Natural killer cell treated with Interleukin-12 subunit alpha and Interleukin-12 subunit beta and Interleukin-15 and Interleukin-18, amount 100 ng/mL, for 72 hours (primary cell): Measurements from ENCODE around the gene PGM3. TPM values are rescaled to one million over a fixed set of nuclear protein-coding genes. Genes with fewer than 3 reads are reported as not detected.
"Not testable (repeated sequence)": the region's sequence is repeated elsewhere in the genome, so short reads cannot be mapped to it uniquely, and the experiment has no call there.

Experiments used
- ATAC-seq, 2 donors: fragments of 150-1000 bp; cut with Tn5 transposase in 1 of 2; sonication (Bioruptor Pico), chemical (Tn5 transposase) in 1 of 2; 2 replicates each; pipeline ENCODE4 v1.10.0; 2021
- DNase-seq: peaks from one replicate; pipeline ENCODE4 v3.0.0; 2022; ENCODE audit warnings: low spot score
- H3K27ac Mint-ChIP-seq, 2 donors: 1 replicate in 1 of 2; 2 replicates in 1 of 2; pipeline ENCODE4 v1.8.0; 2022; ENCODE audit warnings: mixed read lengths in 2 of 2, mild to moderate bottlenecking in 1 of 2, moderate library complexity in 1 of 2
- H3K27me3 Mint-ChIP-seq, 2 donors: 1 replicate in 1 of 2; 2 replicates in 1 of 2; pipeline ENCODE4 v1.8.0; 2022; ENCODE audit warnings: mixed read lengths in 2 of 2
- H3K36me3 Mint-ChIP-seq: one replicate; pipeline ENCODE4 v1.8.0; 2022; ENCODE audit warnings: mixed read lengths
- H3K4me1 Mint-ChIP-seq, 2 donors: 1 replicate in 1 of 2; 2 replicates in 1 of 2; pipeline ENCODE4 v1.8.0; 2022; ENCODE audit warnings: low read depth in 2 of 2, mixed read lengths in 2 of 2, mild to moderate bottlenecking in 1 of 2
- H3K4me3 Mint-ChIP-seq: one replicate; pipeline ENCODE4 v1.8.0; 2022; ENCODE audit warnings: mixed read lengths
- H3K9me3 Mint-ChIP-seq: 2 replicates; pipeline ENCODE4 v1.8.0; 2022; ENCODE audit warnings: mixed read lengths
- total RNA-seq, 2 donors: library from RNA; stranded (reverse); gene quantifications; one replicate each; pipeline ENCODE4 v1.2.3, GENCODE V29; 2022

The PGM3 gene
- total RNA-seq, 2 donors from 2014 or later = 28.9 to 29.2 TPM

DNA sequence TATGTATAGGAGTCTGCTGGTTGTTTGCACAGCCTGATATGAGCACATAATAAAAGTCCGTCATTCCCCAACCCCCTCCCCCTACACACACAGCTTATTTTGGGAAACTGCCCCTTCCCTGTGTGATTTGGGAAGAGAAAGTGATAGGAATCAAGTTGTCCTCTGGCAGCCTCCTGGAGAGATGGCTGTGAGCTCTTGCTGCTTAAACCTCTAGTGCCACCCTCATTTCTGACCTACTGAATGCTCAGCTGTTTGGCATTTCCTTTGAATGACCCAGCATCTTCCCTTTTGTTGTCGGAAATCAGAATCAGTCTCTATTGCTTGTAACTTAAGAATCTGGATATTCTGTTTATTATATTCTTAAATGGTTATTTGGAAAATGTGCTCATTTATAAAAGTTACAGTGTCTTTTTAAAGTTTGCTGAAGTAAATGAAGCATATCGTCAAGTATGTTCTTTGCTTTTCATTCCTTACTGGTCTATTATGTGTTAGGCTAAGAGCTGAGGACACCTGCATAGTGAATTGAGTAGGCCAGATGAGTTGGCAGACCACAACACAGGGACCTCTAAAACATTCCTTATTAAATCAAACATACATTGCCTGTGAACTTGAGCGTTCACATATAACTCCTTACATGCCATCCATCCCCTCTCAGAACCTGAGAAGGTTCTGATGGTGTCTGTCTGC lies 5.6 kb upstream of the PGM3 start:
- H3K4me3 Mint-ChIP-seq = no peak overlapping the region
- H3K27me3 Mint-ChIP-seq = peaks cover 0 to 2% of the 10 kb centered on the region in 2 donors
- no peak for DNase-seq
- no peaks in the 10 kb centered on the region for H3K36me3 Mint-ChIP-seq
- ATAC-seq = no peak
- peaks cover 6 to 11% of the 10 kb centered on the region in 2 donors for H3K4me1 Mint-ChIP-seq
- H3K9me3 Mint-ChIP-seq = no peaks in the 10 kb centered on the region
- H3K27ac Mint-ChIP-seq = no peak overlapping the region

DNA sequence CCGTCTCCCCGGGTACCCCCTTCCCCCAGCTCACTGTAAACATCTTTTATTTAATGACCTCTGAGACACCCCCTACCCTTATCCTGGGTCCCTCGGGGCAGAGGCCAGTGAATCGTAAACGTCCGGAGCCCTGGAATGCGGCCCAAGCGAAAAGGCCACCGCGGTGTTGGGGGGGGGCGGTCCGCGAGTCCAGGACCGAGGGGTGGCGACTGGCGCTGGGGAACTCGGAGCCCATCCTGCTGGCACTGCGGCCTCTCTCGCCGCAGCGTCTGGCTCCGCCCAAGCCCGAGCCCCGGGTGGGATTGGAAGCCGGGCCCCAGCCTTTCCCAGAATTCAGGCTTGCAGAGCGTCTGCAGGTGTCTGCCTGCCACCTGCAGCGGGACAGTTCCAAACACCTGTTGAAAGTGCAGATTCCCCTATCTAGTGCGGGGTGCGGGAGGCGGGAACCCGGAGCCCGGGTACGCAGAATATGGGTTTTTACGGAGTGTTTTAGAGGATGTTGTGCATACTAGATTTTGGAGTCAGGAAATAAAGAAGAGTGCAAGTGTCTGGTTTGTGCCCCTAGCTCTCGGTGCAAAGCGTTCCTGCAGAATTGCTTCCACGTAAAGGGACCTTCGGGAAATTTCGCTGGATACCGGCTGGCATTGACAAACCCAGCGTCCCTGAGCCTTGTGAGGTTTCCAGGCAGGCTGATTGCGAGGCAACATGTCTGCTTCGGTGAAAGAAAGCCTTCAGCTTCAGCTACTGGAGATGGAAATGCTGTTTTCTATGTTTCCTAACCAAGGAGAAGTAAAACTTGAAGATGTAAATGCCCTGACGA lies 892 bp upstream of the PGM3 start:
- no peaks in the 10 kb centered on the region for H3K9me3 Mint-ChIP-seq
- H3K27me3 Mint-ChIP-seq = no peaks in the 10 kb centered on the region
- peaks cover 4% of the 10 kb centered on the region for H3K36me3 Mint-ChIP-seq
- H3K27ac Mint-ChIP-seq = peak overlapping the region in 1 of 2 donors; percentile 43
- H3K4me3 Mint-ChIP-seq = peak overlapping the region; percentile 98
- ATAC-seq (peak; percentile 16 to 21), DNase-seq (no peak)
- H3K4me1 Mint-ChIP-seq = peaks cover 23 to 28% of the 10 kb centered on the region in 2 donors

DNA sequence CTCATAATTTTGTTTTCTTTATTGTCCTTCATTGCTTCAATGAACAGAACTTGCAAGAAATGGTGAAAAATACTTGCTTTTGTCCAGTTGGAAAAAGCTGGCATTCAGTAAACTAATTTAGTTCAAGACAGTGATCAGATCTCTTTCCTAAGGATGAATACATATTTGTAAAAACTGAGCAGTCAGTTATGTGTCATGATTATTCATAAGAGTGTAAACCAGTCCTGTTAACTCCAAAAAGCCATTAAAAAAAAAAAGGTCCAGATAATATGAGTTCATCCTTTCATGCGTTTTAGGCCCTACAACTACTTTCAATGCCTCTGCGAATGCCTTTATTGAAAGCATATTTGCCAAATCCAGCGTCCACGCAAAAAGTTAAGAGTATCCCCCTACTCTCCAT lies 609 bp downstream of the PGM3 start:
- H3K36me3 Mint-ChIP-seq = peaks cover 4% of the 10 kb centered on the region
- DNase-seq (no peak), ATAC-seq (no peak)
- peaks cover 23 to 28% of the 10 kb centered on the region in 2 donors for H3K4me1 Mint-ChIP-seq
- peak overlapping the region; percentile 76 to 94 for H3K27ac Mint-ChIP-seq
- H3K9me3 Mint-ChIP-seq = no peaks in the 10 kb centered on the region
- H3K4me3 Mint-ChIP-seq = peak overlapping the region; percentile 98
- H3K27me3 Mint-ChIP-seq = no peaks in the 10 kb centered on the region

DNA sequence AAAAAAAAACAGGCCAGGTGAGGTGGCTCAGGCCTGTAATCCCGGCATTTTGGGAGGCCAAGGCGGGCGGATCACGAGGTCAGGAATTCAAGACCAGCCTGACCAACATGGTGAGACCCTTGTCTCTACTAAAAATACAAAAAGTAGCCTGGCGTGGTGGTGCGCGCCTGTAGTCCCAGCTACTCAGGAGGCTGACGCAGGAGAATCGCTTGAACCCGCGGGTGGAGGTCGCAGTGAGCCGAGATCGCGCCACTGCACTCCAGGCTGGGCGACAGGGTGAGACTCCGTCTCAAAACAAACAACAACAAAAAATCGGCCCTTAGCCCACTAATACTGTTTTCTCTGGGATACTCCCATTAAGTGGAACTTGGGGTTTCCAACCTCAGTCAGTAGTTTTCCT lies 1.1 kb downstream of the PGM3 start:
- Mint-ChIP-seq H3K27ac (peak overlapping the region; percentile 76 to 94), H3K4me3 (peak overlapping the region; percentile 98)
- not testable (repeated sequence) for ATAC-seq

DNA sequence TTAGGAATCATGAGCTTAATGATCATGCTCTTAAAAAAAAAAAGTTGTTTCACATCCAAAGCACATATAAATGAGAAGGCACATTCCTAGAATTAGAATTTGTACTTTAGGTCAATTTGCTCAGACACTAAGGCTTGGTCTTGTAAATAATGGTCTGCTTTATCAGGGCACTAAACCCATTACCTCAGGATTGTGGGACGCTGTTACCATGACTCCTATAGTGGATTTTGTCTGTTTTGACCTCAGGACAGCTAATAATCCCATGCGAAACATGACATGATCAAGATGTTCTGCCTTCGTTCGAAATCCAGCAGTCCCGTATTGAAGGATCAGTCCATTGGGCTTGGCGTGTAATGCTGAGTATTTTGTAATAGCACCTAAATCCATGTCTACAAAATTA lies 2.4 kb downstream of the PGM3 start:
- H3K9me3 Mint-ChIP-seq = no peaks in the 10 kb centered on the region
- H3K36me3 Mint-ChIP-seq = peaks cover 10% of the 10 kb centered on the region
- H3K4me1 Mint-ChIP-seq = peaks cover 23 to 31% of the 10 kb centered on the region in 2 donors
- H3K4me3 Mint-ChIP-seq = peak overlapping the region; percentile 53
- ATAC-seq = no peak
- H3K27me3 Mint-ChIP-seq = no peaks in the 10 kb centered on the region
- DNase-seq = no peak
- H3K27ac Mint-ChIP-seq = no peak overlapping the region

More for the DNA sequence above, 1.1 kb downstream of the PGM3 start:
- not testable (repeated sequence) for H3K9me3 Mint-ChIP-seq, H3K36me3 Mint-ChIP-seq, DNase-seq, H3K27me3 Mint-ChIP-seq
- H3K4me1 Mint-ChIP-seq = peaks cover 23 to 28% of the 10 kb centered on the region in 2 donors

DNA sequence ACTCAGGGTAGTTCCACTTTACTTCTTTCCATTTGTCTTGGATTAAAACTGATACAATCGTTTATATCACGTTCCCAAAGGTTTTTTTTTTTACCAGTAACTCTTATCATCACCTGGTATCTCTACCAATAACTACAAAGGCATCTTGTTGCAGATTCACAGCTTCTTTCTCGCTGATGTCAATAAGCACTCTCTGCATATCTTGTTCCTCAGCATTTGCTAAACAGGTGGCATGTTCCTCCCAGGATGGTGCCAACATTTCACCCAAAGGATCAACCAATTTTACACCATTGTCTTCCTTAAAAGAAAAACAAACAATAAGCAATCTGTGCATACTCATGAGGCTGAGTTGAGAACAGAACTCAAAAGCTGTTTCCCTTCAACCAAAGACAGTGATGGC lies 4.6 kb downstream of the PGM3 start:
- Mint-ChIP-seq H3K4me3 (no peak overlapping the region), H3K27me3 (no peaks in the 10 kb centered on the region), H3K9me3 (no peaks in the 10 kb centered on the region), H3K27ac (no peak overlapping the region), H3K4me1 (peaks cover 17 to 20% of the 10 kb centered on the region in 2 donors), H3K36me3 (peaks cover 26% of the 10 kb centered on the region)
- DNase-seq (no peak), ATAC-seq (no peak)

DNA sequence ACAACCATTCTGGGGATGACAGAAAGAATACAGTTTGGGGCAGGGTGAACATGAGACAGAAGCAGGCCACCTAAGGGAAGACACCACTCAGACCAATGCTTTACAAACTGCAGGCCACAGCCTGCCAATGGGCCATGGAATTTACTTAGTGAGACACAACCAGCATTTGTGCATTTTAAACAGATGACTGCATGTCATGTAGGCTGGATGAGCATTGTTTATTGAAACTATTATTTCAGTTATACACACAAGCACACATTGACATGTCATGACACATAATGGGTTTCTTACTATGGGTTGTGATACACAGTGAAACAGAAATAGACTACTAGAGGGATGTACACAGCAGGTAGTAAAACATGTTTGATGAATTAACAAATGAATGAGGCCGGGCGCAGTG lies 8.0 kb downstream of the PGM3 start:
- Mint-ChIP-seq H3K27me3 (no peaks in the 10 kb centered on the region), H3K36me3 (peaks cover 36% of the 10 kb centered on the region), H3K4me3 (no peak overlapping the region), H3K4me1 (peaks cover 2 to 9% of the 10 kb centered on the region in 2 donors), H3K27ac (no peak overlapping the region), H3K9me3 (no peaks in the 10 kb centered on the region)
- no peak for DNase-seq
- no peak for ATAC-seq

DNA sequence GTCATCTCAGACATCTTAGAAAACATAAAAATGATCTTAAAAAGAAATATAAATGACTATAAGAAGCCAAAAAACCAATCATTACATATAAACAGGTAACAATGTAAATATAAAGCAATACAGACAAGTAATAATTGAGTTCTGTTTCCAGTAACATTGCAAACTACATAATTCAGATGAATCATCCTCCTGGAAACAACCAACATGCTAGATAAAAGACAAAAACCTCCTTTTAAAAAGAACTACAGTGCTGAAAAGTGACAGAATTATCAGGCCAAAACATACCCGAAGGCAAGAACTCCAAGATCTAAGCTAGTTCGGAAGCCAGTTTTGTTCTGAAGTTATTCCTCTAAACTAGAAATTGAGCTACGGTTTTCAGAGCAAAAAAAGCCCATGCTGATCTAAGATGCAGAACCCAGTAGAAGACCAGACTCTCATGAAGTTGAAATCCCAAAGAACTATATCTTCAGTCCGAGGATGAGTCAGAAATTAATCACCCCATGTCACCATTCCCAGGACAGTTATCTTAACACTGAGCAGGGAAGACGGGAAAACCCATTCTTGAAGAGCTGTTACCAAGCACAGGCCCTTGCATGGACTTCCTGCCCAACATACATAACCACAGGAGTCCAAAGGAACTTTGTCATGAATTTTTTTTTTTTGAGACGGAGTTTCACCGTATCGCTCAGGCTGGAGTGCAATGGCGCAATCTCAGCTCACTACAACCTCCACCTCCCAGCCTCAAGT lies 9.8 kb downstream of the PGM3 start:
- H3K27ac Mint-ChIP-seq = no peak overlapping the region
- no peak for ATAC-seq
- no peaks in the 10 kb centered on the region for H3K9me3 Mint-ChIP-seq
- H3K4me1 Mint-ChIP-seq = peaks cover 0 to 4% of the 10 kb centered on the region in 2 donors
- peaks cover 37% of the 10 kb centered on the region for H3K36me3 Mint-ChIP-seq
- H3K27me3 Mint-ChIP-seq = no peaks in the 10 kb centered on the region
- H3K4me3 Mint-ChIP-seq = no peak overlapping the region
- no peak for DNase-seq

DNA sequence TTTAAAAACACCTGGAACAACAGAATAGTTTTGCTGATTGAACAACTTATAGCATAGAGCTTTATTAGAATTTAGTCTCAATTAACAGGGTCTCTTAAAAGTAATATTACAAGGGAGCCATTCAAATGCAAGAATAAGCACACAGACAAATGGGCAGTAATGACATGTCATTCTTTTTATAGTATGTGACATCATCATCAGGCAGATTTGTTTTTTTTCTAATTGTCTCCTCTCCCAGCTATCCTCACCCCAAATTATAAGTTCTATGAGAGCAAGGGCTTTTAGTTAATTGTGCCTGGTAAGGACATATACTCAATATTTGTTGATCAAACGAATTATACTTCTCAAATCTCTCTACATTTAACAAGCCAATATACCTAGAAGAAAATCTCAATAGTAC lies 11.0 kb downstream of the PGM3 start:
- DNase-seq (no peak), ATAC-seq (no peak)
- Mint-ChIP-seq H3K27ac (no peak overlapping the region), H3K27me3 (no peaks in the 10 kb centered on the region), H3K36me3 (peaks cover 43% of the 10 kb centered on the region), H3K4me3 (no peak overlapping the region), H3K9me3 (no peaks in the 10 kb centered on the region), H3K4me1 (peaks cover 0 to 4% of the 10 kb centered on the region in 2 donors)

DNA sequence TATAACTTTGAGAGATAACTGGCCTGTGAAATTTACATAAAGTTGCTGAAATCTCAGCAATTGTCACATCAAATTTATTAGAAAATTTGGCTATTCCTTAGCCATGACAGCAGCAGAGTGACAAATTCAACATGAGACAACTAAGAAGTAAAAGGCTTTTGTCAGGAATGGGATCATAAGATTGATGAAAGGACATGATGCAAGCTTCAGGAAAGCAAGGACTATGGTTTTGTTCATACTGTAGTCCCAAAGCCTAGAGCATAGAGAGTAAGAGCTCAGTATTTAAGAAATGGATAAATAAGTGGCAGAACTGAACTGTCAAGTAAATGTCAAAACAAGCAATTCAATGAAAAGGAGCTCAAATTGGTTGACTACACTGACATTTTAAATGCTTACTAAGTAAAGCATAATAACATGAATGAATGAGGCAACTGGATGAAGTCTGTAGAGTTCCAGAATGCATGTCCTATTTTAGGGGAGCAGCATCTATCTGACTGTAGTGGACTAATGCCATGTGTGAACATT lies 12.6 kb downstream of the PGM3 start:
- no peak for DNase-seq
- no peaks in the 10 kb centered on the region for H3K9me3 Mint-ChIP-seq

DNA sequence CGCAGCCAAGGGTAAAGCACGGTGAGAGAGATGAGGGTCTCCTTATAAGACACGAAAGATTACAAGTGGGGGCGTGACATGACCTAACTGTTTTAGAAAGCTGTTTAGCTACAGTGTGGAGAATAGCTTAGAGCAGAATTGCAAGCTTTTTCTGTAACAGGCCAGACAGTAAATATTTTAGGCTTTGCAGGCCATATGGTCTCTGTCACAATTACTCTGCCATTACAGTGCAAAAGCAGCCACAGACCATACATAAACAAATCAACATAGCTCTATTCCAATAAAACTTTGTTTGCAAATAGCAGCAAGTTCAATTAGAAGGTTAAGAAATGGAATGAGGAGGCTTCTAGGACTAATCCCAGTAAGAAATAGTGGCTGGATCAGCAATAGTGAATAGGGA lies 16.8 kb downstream of the PGM3 start:
- Mint-ChIP-seq H3K36me3 (peaks cover 30% of the 10 kb centered on the region), H3K27me3 (no peaks in the 10 kb centered on the region), H3K4me3 (no peak overlapping the region), H3K9me3 (no peaks in the 10 kb centered on the region), H3K4me1 (no peaks in the 10 kb centered on the region), H3K27ac (peak overlapping the region in 1 of 2 donors; percentile 2)
- DNase-seq (no peak), ATAC-seq (no peak)

More for the DNA sequence above, 12.6 kb downstream of the PGM3 start:
- H3K27ac Mint-ChIP-seq = no peak overlapping the region
- H3K4me3 Mint-ChIP-seq = no peak overlapping the region
- no peaks in the 10 kb centered on the region for H3K27me3 Mint-ChIP-seq
- peaks cover 46% of the 10 kb centered on the region for H3K36me3 Mint-ChIP-seq
- no peak for ATAC-seq
- no peaks in the 10 kb centered on the region for H3K4me1 Mint-ChIP-seq

DNA sequence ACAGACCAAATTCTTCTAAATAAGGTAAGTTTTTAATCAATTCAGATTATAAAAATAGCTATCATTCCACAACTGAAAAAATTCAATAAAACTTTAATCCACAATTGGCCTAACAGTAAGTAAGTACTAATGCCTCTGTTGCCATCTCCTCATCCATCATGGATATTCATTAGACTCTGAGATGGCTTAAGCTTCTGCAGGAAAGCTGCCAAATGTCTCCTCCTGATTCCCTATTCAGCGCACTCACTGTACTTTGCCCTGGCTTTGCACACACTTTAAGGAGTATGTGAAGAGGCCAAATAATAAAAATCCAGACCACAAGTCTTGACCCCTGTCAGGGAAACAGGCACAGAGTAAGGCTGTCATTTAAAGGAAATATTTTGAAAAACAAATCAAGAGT lies 23.6 kb downstream of the PGM3 start:
- Mint-ChIP-seq H3K9me3 (no peaks in the 10 kb centered on the region), H3K27me3 (no peaks in the 10 kb centered on the region), H3K36me3 (peaks cover 24% of the 10 kb centered on the region), H3K27ac (no peak overlapping the region), H3K4me3 (no peak overlapping the region), H3K4me1 (peaks cover 0 to 1% of the 10 kb centered on the region in 2 donors)
- ATAC-seq (no peak), DNase-seq (no peak)

DNA sequence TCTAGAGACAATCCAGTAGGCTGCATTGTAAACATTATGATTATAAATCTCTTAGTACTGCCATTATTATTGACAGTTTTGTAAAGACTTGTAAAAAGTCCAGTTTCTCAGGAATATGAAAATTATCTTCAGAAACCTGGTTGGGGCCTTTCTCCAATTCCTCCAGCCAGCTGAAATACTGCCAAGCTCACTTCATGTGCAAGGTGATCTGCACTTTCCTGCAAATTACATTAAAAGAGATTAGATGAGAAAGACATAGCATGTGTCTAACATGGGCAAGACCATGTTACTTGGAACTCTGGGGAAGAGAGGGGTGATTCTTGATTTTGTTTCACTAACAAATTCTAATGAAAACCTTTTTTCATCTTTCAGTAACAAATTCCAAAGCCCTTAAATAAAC lies 24.0 kb downstream of the PGM3 start:
- Mint-ChIP-seq H3K27me3 (no peaks in the 10 kb centered on the region), H3K4me1 (peaks cover 0 to 2% of the 10 kb centered on the region in 2 donors), H3K36me3 (peaks cover 23% of the 10 kb centered on the region), H3K4me3 (no peak overlapping the region), H3K27ac (no peak overlapping the region), H3K9me3 (no peaks in the 10 kb centered on the region)
- ATAC-seq = no peak
- DNase-seq = no peak
